ENCODE results near the gene STUB1. TPM values are rescaled to one million over a fixed set of nuclear protein-coding genes. Genes with fewer than 3 reads are reported as not detected.

Gene STUB1
- total and polyA plus RNA-seq, 2 donors (not counting 3 experiments of a cell fraction or from before 2014, with no cell fraction given): 107 to 147 TPM

GRCh38 chr16:652454-653305, 27.5 kb upstream of the STUB1 start:
- TF ChIP-seq GATA2 (IDR thresholded peaks at IDR 0.05; ENCODE audit: insufficient read depth, insufficient read length, low read depth, low read length) (no peak), MYC (IDR thresholded peaks at IDR 0.05; ENCODE audit: low read depth, low read length) (no peak), EZH2 (IDR thresholded peaks at IDR 0.05; ENCODE audit: borderline replicate concordance, low read depth, low read length, severe bottlenecking) (no peak), POLR2A (IDR thresholded peaks at IDR 0.05; ENCODE audit: low read depth, low read length) (no peak), FOS (IDR thresholded peaks at IDR 0.05; ENCODE audit: borderline replicate concordance, insufficient read depth, low read length) (no peak), POLR2AphosphoS5 (IDR thresholded peaks at IDR 0.05; ENCODE audit: insufficient read depth, low read depth, low read length) (no peak)
- TF ChIP-seq, protein P1, sequence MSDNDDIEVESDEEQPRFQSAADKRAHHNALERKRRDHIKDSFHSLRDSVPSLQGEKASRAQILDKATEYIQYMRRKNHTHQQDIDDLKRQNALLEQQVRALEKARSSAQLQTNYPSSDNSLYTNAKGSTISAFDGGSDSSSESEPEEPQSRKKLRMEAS (IDR thresholded peaks at IDR 0.05; ENCODE audit: insufficient read depth, insufficient read length): no peak
- Histone ChIP-seq H3K9ac (replicated peaks; ENCODE audit: extremely low read depth, insufficient read depth, low read length) (no peak overlapping the region), H3K4me2 (ENCODE audit: insufficient read depth, low read length) (no peak overlapping the region), H3K4me3 (replicated peaks in 1 of 3; ENCODE audit: insufficient read depth in 1 of 3, low read depth in 1 of 3, low read length in 3 of 3) (no peak overlapping the region), H3K27ac (ENCODE audit: insufficient read depth, low read depth, low read length) (no peak overlapping the region), H3K27me3 (ENCODE audit: control insufficient read depth in 2 of 2, insufficient read depth in 2 of 2, low read length in 2 of 2) (no peaks in the 10 kb centered on the region), H3K79me2 (ENCODE audit: control insufficient read depth, insufficient read depth, low read length) (no peaks in the 10 kb centered on the region), H3K9me3 (replicated peaks; ENCODE audit: control insufficient read depth, insufficient read depth, low read length) (no peaks in the 10 kb centered on the region), H3K36me3 (ENCODE audit: control insufficient read depth in 2 of 2, extremely low read depth in 1 of 2, insufficient read depth in 2 of 2, low read length in 2 of 2) (peaks cover 0 to 2% of the 10 kb centered on the region in 2 experiments), H2AFZ (ENCODE audit: low read depth, low read length) (no peak overlapping the region), H3K9me1 (replicated peaks; ENCODE audit: control insufficient read depth, extremely low read depth, insufficient read depth, low read length) (no peaks in the 10 kb centered on the region), H3K4me1 (ENCODE audit: control insufficient read depth, extremely low read depth, insufficient read depth, low read length) (peaks cover 8% of the 10 kb centered on the region), H4K20me1 (replicated peaks; ENCODE audit: control insufficient read depth, extremely low read depth, insufficient read depth, low read length) (no peaks in the 10 kb centered on the region)
- intact Hi-C loops (cut with micrococcal nuclease): no loop called here
- BruUV-seq (replicated peaks): no TSS peak
- no peak for FAIRE-seq
- CTCF ChIA-PET: interaction anchor here (0.6 to 3.0 kb wide), 3 partner anchors 8 to 251 kb away, joined by 3 to 16 read pairs (median 4); partner anchors contain the start of genes DECR2 and RHOT2
- DNase-seq (ENCODE audit: low read depth, low spot score): no peak
- dilution Hi-C loops (cut with MboI; ENCODE audit: extremely low pct_ligation_motif_present, low sequenced_read_pairs): no loop called here
- POLR2A ChIA-PET: no interaction called here

All from endothelial cell of umbilical vein (primary cell).